HepG2 (cell line): ENCODE data around the gene KDM3A. TPM values are rescaled to one million over a fixed set of nuclear protein-coding genes. Genes with fewer than 3 reads are reported as not detected.

Source experiments
- ATAC-seq: fragments of 200-7000 bp; cut with Tn5 transposase; 3 replicates; pipeline ENCODE4 v1.9.1; 2020; ENCODE audit warnings: mild to moderate bottlenecking, moderate library complexity
- BruUV-seq: library from RNA; stranded (reverse); fragments of 400-500 nt; replicated peaks from 2 replicates; lab custom pipeline; 2021; lab: Mats Ljungman, UMichigan
- CTCF ChIA-PET: fragments of 300-600 bp; formaldehyde crosslinking; extraction: SDS; loops from one replicate; lab custom pipeline; 2021; ENCODE audit warnings: low total read pairs, inconsistent platforms, low intra/inter-chr PET ratio; lab: Yijun Ruan, JAX
- POLR2A ChIA-PET: fragments of 350-600 bp; sonication (Branson Sonifier 250); formaldehyde crosslinking; loops from one replicate; lab custom pipeline; 2020; ENCODE audit warnings: antibody characterized with exemption, inconsistent platforms; lab: Yijun Ruan, JAX
- DNase-seq: peaks from one replicate; pipeline ENCODE4 v3.0.0-alpha.2; 2015; ENCODE audit warnings: low spot score
- FAIRE-seq: peaks from 3 replicates; lab custom pipeline; 2011; peaks lifted over from hg19 to GRCh38; lab: Jason Lieb, UNC
- H2AFZ ChIP-seq: one replicate; pipeline ENCODE4 v1.6.1; 2011; ENCODE audit warnings: low read length, inconsistent platforms
- H3K27ac ChIP-seq: fragments of 300-600 bp; 3 replicates; pipeline ENCODE4 v1.8.0; 2011; ENCODE audit warnings: mixed run types, mild to moderate bottlenecking, mixed read lengths, low read length, inconsistent platforms; ENCODE audit not compliant: insufficient read depth; ENCODE audit errors: extremely low read length
- H3K27me3 ChIP-seq, 2 experiments: fragments of 200-600 bp in 1 of 2; 2 replicates in 1 of 2; 3 replicates in 1 of 2; pipeline versions ENCODE4 v1.6.0 to v1.8.0; 2011; ENCODE audit warnings: low read length in 2 of 2, mild to moderate bottlenecking in 2 of 2, moderate library complexity in 2 of 2, inconsistent platforms in 1 of 2; ENCODE audit not compliant: insufficient read depth in 2 of 2, control insufficient read depth in 1 of 2
- H3K36me3 ChIP-seq, 2 experiments: fragments of 200-600 bp in 1 of 2; replicated peaks in 1 of 2; 2 replicates in 1 of 2; 3 replicates in 1 of 2; pipeline versions ENCODE4 v1.5.1 to v1.8.0; 2011; ENCODE audit warnings: low read length in 2 of 2, inconsistent platforms in 1 of 2; ENCODE audit not compliant: insufficient read depth in 2 of 2, control insufficient read depth in 1 of 2
- H3K4me1 ChIP-seq: 2 replicates; pipeline ENCODE4 v1.5.1; 2012; ENCODE audit warnings: low read length, inconsistent platforms; ENCODE audit not compliant: insufficient read depth
- H3K4me2 ChIP-seq: 2 replicates; pipeline ENCODE4 v1.6.0; 2011; ENCODE audit warnings: low read depth, low read length, inconsistent platforms
- H3K4me3 ChIP-seq, 3 experiments: fragments of 200-600 bp in 1 of 3; sonication (generic), shearing (Covaris generic) in 1 of 3; replicated peaks in 1 of 3; 2 replicates each; pipeline ENCODE4 v1.5.1; 2011 to 2016; ENCODE audit warnings: low read length in 3 of 3, inconsistent platforms in 2 of 3, low read depth in 2 of 3, mild to moderate bottlenecking in 2 of 3, control low read depth in 1 of 3, mixed read lengths in 1 of 3; ENCODE audit not compliant: insufficient read depth in 1 of 3
- H3K79me2 ChIP-seq: one replicate; pipeline ENCODE4 v1.6.1; 2011; ENCODE audit warnings: low read length, inconsistent platforms; ENCODE audit not compliant: insufficient read depth
- H3K9ac ChIP-seq: 2 replicates; pipeline ENCODE4 v1.6.0; 2011; ENCODE audit warnings: mild to moderate bottlenecking, low read depth, low read length, inconsistent platforms; ENCODE audit not compliant: insufficient read depth
- H3K9me3 ChIP-seq: 2 replicates; pipeline ENCODE4 v1.5.1; 2012; ENCODE audit warnings: mild to moderate bottlenecking, low read length
- H4K20me1 ChIP-seq: 2 replicates; pipeline ENCODE4 v1.6.0; 2011; ENCODE audit warnings: inconsistent platforms, mild to moderate bottlenecking, low read length, moderate library complexity; ENCODE audit not compliant: insufficient read depth
- CBX1 ChIP-seq: IDR thresholded peaks from one replicate; pipeline ENCODE4 v1.6.1; 2016; ENCODE audit warnings: antibody characterized with exemption, low read depth
- CEBPG ChIP-seq: IDR thresholded peaks from 2 replicates; pipeline ENCODE4 v1.6.1; 2016
- E2F1 ChIP-seq: sonication (generic); formaldehyde crosslinking; IDR thresholded peaks from 2 replicates; pipeline ENCODE4 v1.5.0; 2020; ENCODE audit warnings: missing genetic modification reagents
- HOXD1 ChIP-seq: sonication (generic); formaldehyde crosslinking; IDR thresholded peaks from 2 replicates; pipeline ENCODE4 v1.5.0; 2020; ENCODE audit warnings: missing genetic modification reagents
- MXD4 ChIP-seq: IDR thresholded peaks from 2 replicates; pipeline ENCODE4 v1.6.1; 2016; ENCODE audit warnings: mild to moderate bottlenecking, missing biosample characterization, missing genetic modification reagents
- RARG ChIP-seq: sonication (generic); formaldehyde crosslinking; IDR thresholded peaks from 2 replicates; pipeline ENCODE4 v1.4.0; 2020; ENCODE audit warnings: low read depth, mild to moderate bottlenecking, missing genetic modification reagents
- RFX3 ChIP-seq: IDR thresholded peaks from 2 replicates; pipeline ENCODE4 v1.6.1; 2016; ENCODE audit warnings: missing biosample characterization, missing genetic modification reagents
- RORA ChIP-seq: sonication (generic); formaldehyde crosslinking; IDR thresholded peaks from 2 replicates; pipeline ENCODE4 v1.5.0; 2020; ENCODE audit warnings: mild to moderate bottlenecking, missing genetic modification reagents, moderate library complexity
- ZBTB7A ChIP-seq: sonication (generic); formaldehyde crosslinking; IDR thresholded peaks from 2 replicates; pipeline ENCODE4 v1.8.0; 2022; ENCODE audit warnings: mild to moderate bottlenecking, missing genetic modification reagents
- ZFP90 ChIP-seq: sonication (generic); formaldehyde crosslinking; IDR thresholded peaks from 2 replicates; pipeline ENCODE4 v1.8.0; 2022; ENCODE audit warnings: missing genetic modification reagents, mild to moderate bottlenecking, inconsistent platforms, borderline replicate concordance
- ZMAT3 ChIP-seq: sonication (generic); formaldehyde crosslinking; conservative IDR thresholded peaks from 2 replicates; pipeline ENCODE4 v1.7.0; 2021; ENCODE audit warnings: missing genetic modification reagents
- ZNF432 ChIP-seq: sonication (generic); formaldehyde crosslinking; IDR thresholded peaks from 2 replicates; pipeline ENCODE4 v1.5.0; 2020; ENCODE audit warnings: missing genetic modification reagents, mild to moderate bottlenecking, borderline replicate concordance
- ZNF652 ChIP-seq: IDR thresholded peaks from 2 replicates; pipeline ENCODE4 v1.6.1; 2016; ENCODE audit warnings: low read depth, borderline replicate concordance
- ZNF740 ChIP-seq: sonication (generic); formaldehyde crosslinking; IDR thresholded peaks from 2 replicates; pipeline ENCODE4 v1.4.0; 2020; ENCODE audit warnings: missing genetic modification reagents
- ZSCAN12 ChIP-seq: sonication (generic); formaldehyde crosslinking; IDR thresholded peaks from 2 replicates; pipeline ENCODE4 v1.9.0; 2021; ENCODE audit warnings: mild to moderate bottlenecking, missing genetic modification reagents
- WGBS: methylation state at CpG from one replicate; pipeline ENCODE4 v1.1.6; 2017; ENCODE audit warnings: low lambda C conversion rate; 5-methylcytosine and 5-hydroxymethylcytosine counted together
- in situ Hi-C: cut with HindIII; loops from 2 replicates; pipeline ENCODE4 v1.10.0; 2017; ENCODE audit warnings: low pct_unique_long_range_greater_than_20kb; ENCODE audit not compliant: extremely low pct_ligation_motif_present
- intact Hi-C: fragments of 100-400 bp; cut with micrococcal nuclease; formaldehyde crosslinking; loops from one replicate; pipeline ENCODE4 v1.10.0; 2022; ENCODE audit not compliant: unreplicated experiment
- polyA plus RNA-seq, 8 experiments: library from polyadenylated mRNA; depleted of rRNA in 3 of 8; stranded (reverse) in 7 of 8; unstranded in 1 of 8; fragments of >200 nt; fragmentation: Illumina TruSeq in 4 of 8; extraction: Trizol in 4 of 8; gene quantifications; 2 replicates each; pipeline versions ENCODE4 v1.2.1 to v1.2.3, GENCODE V29; 2011 to 2016; ENCODE audit warnings: low read depth in 4 of 8, missing spikeins in 1 of 8, mixed read lengths in 1 of 8; ENCODE audit not compliant: insufficient read depth in 1 of 8
- total RNA-seq, 5 experiments: library from RNA; depleted of rRNA; stranded (reverse); fragments of >200 nt; fragmentation: Illumina TruSeq; extraction: Trizol; gene quantifications; 2 replicates each; pipeline ENCODE4 v1.2.3, GENCODE V29; 2016; ENCODE audit warnings: low read depth in 1 of 5
- TF ChIP-seq, protein P1 (sequence below): sonication (generic); formaldehyde crosslinking; conservative IDR thresholded peaks from 2 replicates; pipeline ENCODE4 v1.8.0; 2022; ENCODE audit warnings: mild to moderate bottlenecking, moderate library complexity, missing genetic modification reagents

The KDM3A gene
- total and polyA plus RNA-seq, 2 of the 13 experiments (the other 11 are each of a cell fraction or from before 2014, with no cell fraction given), result 21.0 to 70.2 TPM

- Histone ChIP-seq H2AFZ (no peak overlapping the region), H3K27me3 (no peaks in the 10 kb centered on the region), H3K4me3 (no peak overlapping the region), H4K20me1 (no peaks in the 10 kb centered on the region), H3K27ac (no peak overlapping the region), H3K79me2 (no peaks in the 10 kb centered on the region), H3K4me2 (no peak overlapping the region), H3K4me1 (no peaks in the 10 kb centered on the region), H3K9me3 (peaks cover 9% of the 10 kb centered on the region; the same call in 1 of the 2 replicates), H3K36me3 (peaks cover 1 to 4% of the 10 kb centered on the region in 2 experiments; a peak in 1 of 5 replicates), H3K9ac (no peak overlapping the region)
- WGBS, result 95% methylated on average over 3 of the region's 3 CpGs
- TF ChIP-seq ZFP90 (CRISPR knock-in tag) (peak; percentile 98), CEBPG (CRISPR knock-in tag) (no peak)
- no peak for ATAC-seq
- in situ Hi-C loops, result no loop called here
- DNase-seq, result no peak
- CTCF ChIA-PET, result no interaction called here
- intact Hi-C loops, result no loop called here
- no peak for FAIRE-seq
- BruUV-seq, result no TSS peak
- POLR2A ChIA-PET, result no interaction called here
These were observed 92.4 kb downstream of the KDM3A start for GRCh38 chr2:86533589-86533988.

GRCh38 chr2:86541334-86541733 is 100.2 kb downstream of the KDM3A start:
- H3K9ac ChIP-seq, result no peak overlapping the region
- ATAC-seq, result no peak
- H4K20me1 ChIP-seq, result no peaks in the 10 kb centered on the region
- no peak for DNase-seq
- BruUV-seq, result no TSS peak
- in situ Hi-C loops, result no loop called here
- TF ChIP-seq ZNF652 (CRISPR knock-in tag) (no peak), MXD4 (CRISPR knock-in tag) (no peak), ZSCAN12 (CRISPR knock-in tag) (no peak), ZNF740 (CRISPR knock-in tag) (no peak), RARG (CRISPR knock-in tag) (no peak), RFX3 (no peak), E2F1 (CRISPR knock-in tag) (no peak), CBX1 (no peak), ZBTB7A (CRISPR knock-in tag) (no peak), RORA (CRISPR knock-in tag) (no peak), HOXD1 (CRISPR knock-in tag) (no peak), ZMAT3 (no peak), ZNF432 (CRISPR knock-in tag) (no peak)
- TF ChIP-seq, protein P1, sequence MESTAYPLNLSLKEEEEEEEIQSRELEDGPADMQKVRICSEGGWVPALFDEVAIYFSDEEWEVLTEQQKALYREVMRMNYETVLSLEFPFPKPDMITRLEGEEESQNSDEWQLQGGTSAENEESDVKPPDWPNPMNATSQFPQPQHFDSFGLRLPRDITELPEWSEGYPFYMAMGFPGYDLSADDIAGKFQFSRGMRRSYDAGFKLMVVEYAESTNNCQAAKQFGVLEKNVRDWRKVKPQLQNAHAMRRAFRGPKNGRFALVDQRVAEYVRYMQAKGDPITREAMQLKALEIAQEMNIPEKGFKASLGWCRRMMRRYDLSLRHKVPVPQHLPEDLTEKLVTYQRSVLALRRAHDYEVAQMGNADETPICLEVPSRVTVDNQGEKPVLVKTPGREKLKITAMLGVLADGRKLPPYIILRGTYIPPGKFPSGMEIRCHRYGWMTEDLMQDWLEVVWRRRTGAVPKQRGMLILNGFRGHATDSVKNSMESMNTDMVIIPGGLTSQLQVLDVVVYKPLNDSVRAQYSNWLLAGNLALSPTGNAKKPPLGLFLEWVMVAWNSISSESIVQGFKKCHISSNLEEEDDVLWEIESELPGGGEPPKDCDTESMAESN (CRISPR knock-in tag), result no peak
- no peak overlapping the region for H3K27ac ChIP-seq
- CTCF ChIA-PET, result no interaction called here
- H3K9me3 ChIP-seq, result no peaks in the 10 kb centered on the region; the same call in 1 of the 2 replicates
- intact Hi-C loops, result no loop called here
- no peaks in the 10 kb centered on the region for H3K27me3 ChIP-seq
- FAIRE-seq, result no peak
- H3K36me3 ChIP-seq, result peaks cover 0 to 1% of the 10 kb centered on the region in 2 experiments; a peak in 1 of 5 replicates
- WGBS, result 93% methylated on average over 2 of the region's 2 CpGs
- H3K4me1 ChIP-seq, result peaks cover 23% of the 10 kb centered on the region
- H3K4me3 ChIP-seq, result no peak overlapping the region
- no peak overlapping the region for H3K4me2 ChIP-seq
- POLR2A ChIA-PET, result no interaction called here
- no peak overlapping the region for H2AFZ ChIP-seq
- no peaks in the 10 kb centered on the region for H3K79me2 ChIP-seq
